Natural killer cell treated with Interleukin-12 subunit alpha and Interleukin-12 subunit beta and Interleukin-15 and Interleukin-18, amount 100 ng/mL, for 72 hours (primary cell): ENCODE measurements around the gene CDC20B. TPM values are rescaled to one million over a fixed set of nuclear protein-coding genes. Genes with fewer than 3 reads are reported as not detected.
"Not testable (repeated sequence)": the region's sequence is repeated elsewhere in the genome, so short reads cannot be mapped to it uniquely, and the experiment has no call there.

Experiments
- ATAC-seq, 2 donors: fragments of 150-1000 bp; cut with Tn5 transposase in 1 of 2; sonication (Bioruptor Pico), chemical (Tn5 transposase) in 1 of 2; 2 replicates each; pipeline ENCODE4 v1.10.0; 2021
- DNase-seq: peaks from one replicate; pipeline ENCODE4 v3.0.0; 2022; ENCODE audit warnings: low spot score
- H3K27ac Mint-ChIP-seq, 2 donors: 1 replicate in 1 of 2; 2 replicates in 1 of 2; pipeline ENCODE4 v1.8.0; 2022; ENCODE audit warnings: mixed read lengths in 2 of 2, mild to moderate bottlenecking in 1 of 2, moderate library complexity in 1 of 2
- H3K27me3 Mint-ChIP-seq, 2 donors: 1 replicate in 1 of 2; 2 replicates in 1 of 2; pipeline ENCODE4 v1.8.0; 2022; ENCODE audit warnings: mixed read lengths in 2 of 2
- H3K36me3 Mint-ChIP-seq: one replicate; pipeline ENCODE4 v1.8.0; 2022; ENCODE audit warnings: mixed read lengths
- H3K4me1 Mint-ChIP-seq, 2 donors: 1 replicate in 1 of 2; 2 replicates in 1 of 2; pipeline ENCODE4 v1.8.0; 2022; ENCODE audit warnings: low read depth in 2 of 2, mixed read lengths in 2 of 2, mild to moderate bottlenecking in 1 of 2
- H3K4me3 Mint-ChIP-seq: one replicate; pipeline ENCODE4 v1.8.0; 2022; ENCODE audit warnings: mixed read lengths
- H3K9me3 Mint-ChIP-seq: 2 replicates; pipeline ENCODE4 v1.8.0; 2022; ENCODE audit warnings: mixed read lengths
- total RNA-seq, 2 donors: library from RNA; stranded (reverse); gene quantifications; one replicate each; pipeline ENCODE4 v1.2.3, GENCODE V29; 2022

CDC20B gene
- total RNA-seq, 2 donors from 2014 or later, result 0.31 TPM; not detected in 1

DNA sequence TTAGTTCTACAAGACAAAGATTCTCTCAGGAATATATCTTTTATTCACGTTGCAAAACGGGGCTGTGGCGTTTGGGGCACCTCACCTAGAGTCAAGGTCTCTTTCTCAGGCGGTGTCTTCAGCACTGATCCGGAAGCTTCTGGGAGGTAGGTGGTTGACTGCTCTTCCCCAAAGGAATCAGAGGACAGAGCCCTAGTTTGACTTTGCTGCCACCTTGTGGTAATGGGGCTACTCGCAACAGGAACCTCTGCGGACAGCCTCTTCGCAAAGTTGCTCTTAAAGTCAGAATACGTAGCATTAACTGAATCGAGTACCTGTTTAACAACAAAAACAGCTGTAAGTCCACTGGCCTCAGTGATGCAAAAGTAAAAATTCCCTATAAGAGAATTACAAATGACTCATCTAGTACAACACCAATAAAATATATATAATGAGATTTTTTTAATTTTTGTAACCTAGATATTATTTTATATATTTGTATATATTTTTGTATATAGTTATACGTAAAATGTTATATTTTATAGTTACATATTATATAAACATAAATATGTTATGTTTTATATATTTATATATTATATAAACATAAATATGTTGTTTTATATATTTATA is 26.3 kb downstream of the CDC20B start:
- Mint-ChIP-seq H3K9me3 (no peaks in the 10 kb centered on the region), H3K36me3 (no peaks in the 10 kb centered on the region), H3K4me3 (peak overlapping the region; percentile 53), H3K27ac (peak overlapping the region; percentile 40 to 80), H3K27me3 (peaks cover 0 to 6% of the 10 kb centered on the region in 2 donors), H3K4me1 (peaks cover 16 to 21% of the 10 kb centered on the region in 2 donors)
- DNase-seq (peak; percentile 89), ATAC-seq (peak; percentile 89 to 93)

DNA sequence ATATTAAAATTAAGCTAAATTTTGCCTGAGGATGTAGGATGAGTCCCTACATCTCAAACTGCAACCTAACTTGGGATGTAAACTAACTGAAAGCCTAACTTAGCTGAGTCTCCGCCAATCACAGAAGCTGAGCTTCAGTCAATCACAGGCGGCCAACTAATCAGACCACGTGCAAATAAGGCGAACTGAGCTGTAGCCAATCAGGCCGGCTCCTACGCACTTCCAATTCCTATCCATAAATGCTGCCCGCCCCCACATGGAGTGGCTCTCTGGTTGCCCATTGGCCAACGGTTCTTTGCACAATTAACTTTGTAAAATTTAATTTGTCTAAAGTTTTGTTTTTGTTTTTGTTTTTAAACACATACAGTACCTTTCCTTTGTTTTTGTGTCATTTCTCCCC is 26.9 kb downstream of the CDC20B start:
- Mint-ChIP-seq H3K27ac (peak overlapping the region; percentile 40 to 80), H3K9me3 (no peaks in the 10 kb centered on the region), H3K4me1 (peaks cover 22 to 26% of the 10 kb centered on the region in 2 donors), H3K27me3 (peaks cover 0 to 6% of the 10 kb centered on the region in 2 donors), H3K36me3 (no peaks in the 10 kb centered on the region), H3K4me3 (peak overlapping the region; percentile 53)
- DNase-seq, result no peak
- ATAC-seq, result no peak

DNA sequence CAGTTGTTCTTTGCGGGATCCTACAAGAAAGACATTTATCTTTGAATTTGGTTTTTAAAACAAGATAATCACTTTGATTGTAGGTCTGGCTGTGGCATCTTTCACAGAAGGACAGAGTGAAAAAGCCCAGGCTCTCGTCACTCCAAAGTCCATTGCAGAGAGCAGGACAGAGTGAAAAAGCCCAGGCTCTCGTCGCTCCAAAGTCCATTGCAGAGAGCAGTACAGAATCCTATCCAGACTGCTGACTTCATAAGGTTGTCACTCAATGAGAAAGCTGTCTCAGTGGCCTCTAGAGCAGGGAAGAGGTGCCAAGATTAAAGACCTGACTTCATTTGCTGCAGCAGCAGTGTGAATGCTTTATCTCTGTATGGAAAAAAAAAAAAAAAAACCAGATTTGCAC is 29.4 kb downstream of the CDC20B start:
- H3K4me3 Mint-ChIP-seq, result no peak overlapping the region
- ATAC-seq (no peak), DNase-seq (no peak)
- peaks cover 0 to 3% of the 10 kb centered on the region in 2 donors for H3K27me3 Mint-ChIP-seq
- H3K9me3 Mint-ChIP-seq, result no peaks in the 10 kb centered on the region
- peaks cover 23 to 30% of the 10 kb centered on the region in 2 donors for H3K4me1 Mint-ChIP-seq
- no peaks in the 10 kb centered on the region for H3K36me3 Mint-ChIP-seq
- H3K27ac Mint-ChIP-seq, result no peak overlapping the region

DNA sequence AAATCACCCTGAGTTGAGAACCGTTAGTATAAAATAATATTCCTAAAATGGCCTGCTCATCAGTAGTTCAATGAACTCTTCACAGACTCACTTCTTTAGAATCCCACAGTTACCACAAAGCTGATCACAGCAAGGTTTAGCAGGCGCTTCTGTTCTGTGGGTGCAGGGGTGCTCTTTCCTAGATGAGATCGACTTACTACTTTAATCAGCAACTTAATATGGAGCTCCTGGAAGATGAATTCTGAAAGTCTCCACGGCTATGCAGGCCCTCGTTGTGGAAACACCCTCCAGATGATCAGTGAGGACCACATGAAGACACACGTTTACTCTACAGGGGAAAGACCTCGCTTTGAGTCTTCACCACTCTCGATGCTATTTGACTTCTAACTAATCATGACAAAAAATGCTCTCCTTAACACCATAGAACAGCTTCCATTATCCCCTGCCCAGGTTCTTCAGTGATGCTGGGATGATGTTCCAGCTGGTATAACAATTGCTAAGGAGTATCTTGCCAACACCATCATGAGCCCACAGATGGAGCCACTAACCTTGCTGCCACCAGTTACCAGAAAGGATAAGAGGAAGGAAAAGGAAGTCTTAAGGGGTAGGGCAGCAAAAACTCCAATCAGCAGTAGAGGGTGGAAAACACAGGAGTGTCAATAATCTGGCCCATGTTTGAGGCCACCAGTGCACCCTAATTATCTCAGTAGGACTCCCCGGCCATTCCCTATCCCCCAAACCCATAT is 30.9 kb downstream of the CDC20B start:
- H3K27ac Mint-ChIP-seq, result peak overlapping the region; percentile 11 to 42
- H3K36me3 Mint-ChIP-seq, result no peaks in the 10 kb centered on the region
- peak overlapping the region; percentile 40 for H3K4me3 Mint-ChIP-seq
- peaks cover 0 to 3% of the 10 kb centered on the region in 2 donors for H3K27me3 Mint-ChIP-seq
- H3K4me1 Mint-ChIP-seq, result peaks cover 23 to 30% of the 10 kb centered on the region in 2 donors
- DNase-seq (no peak), ATAC-seq (peak; percentile 11 to 73)
- H3K9me3 Mint-ChIP-seq, result no peaks in the 10 kb centered on the region

DNA sequence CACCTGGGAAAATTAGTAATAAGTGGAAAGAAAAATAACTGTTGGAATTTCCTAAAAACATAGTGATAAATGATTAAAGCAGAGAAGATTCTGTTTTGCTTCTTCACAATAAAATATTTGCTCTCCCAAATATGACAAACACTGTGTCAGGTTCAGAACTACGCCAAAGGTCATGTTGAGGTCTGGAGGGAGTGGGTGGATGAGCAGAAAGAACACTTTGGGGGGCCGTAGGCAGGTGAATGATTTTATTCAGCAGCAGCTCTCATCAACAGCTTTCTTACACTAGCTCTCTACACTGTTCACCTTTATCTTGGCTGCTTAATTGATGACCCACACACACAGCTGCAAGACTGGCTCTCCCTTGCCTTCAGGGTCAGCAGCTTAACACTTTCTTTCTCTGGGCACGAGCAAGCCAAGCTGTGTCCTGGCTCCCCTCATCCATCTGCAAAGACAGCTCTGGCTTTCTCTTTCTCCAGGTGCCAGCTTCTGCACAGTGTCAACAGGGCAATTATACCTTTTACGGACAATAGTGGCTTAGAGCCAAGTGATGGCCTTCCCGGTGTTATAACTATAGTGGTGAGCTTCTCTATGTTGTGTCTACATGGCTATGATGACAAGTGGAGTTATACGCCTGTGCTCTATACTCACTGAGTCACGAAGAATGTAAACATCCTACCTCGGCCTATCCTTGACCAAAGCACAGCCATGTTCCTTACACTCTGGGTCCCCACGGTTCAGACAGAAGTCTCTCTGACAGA is 31.9 kb downstream of the CDC20B start:
- H3K36me3 Mint-ChIP-seq, result no peaks in the 10 kb centered on the region
- peak overlapping the region; percentile 26 to 42 for H3K27ac Mint-ChIP-seq
- ATAC-seq (no peak), DNase-seq (no peak)
- peaks cover 17 to 24% of the 10 kb centered on the region in 2 donors for H3K4me1 Mint-ChIP-seq
- no peaks in the 10 kb centered on the region for H3K9me3 Mint-ChIP-seq
- H3K4me3 Mint-ChIP-seq, result peak overlapping the region; percentile 40
- H3K27me3 Mint-ChIP-seq, result peaks cover 0 to 3% of the 10 kb centered on the region in 2 donors

DNA sequence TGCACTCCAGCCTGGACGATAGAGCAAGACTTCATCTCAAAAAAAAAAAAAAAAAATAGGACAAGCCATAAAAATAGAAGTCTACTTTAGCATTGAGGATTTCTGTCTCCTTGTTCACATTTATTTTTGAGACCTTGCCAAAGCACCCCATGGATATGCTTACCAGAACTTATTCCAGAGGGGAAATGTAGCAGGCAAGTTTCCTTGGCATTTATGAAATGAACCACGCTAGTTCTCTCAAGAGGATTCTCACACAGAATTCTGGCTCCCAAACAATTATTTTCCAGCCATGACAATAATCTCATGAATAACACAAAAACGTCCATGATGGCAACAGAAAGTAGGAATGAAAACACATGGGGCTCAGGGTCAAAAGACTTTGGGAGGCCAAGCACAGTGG is 36.5 kb downstream of the CDC20B start:
- Mint-ChIP-seq H3K4me3 (no peak overlapping the region), H3K9me3 (peaks cover under 1% of the 10 kb centered on the region), H3K36me3 (peaks cover 5% of the 10 kb centered on the region), H3K4me1 (peaks cover 5 to 9% of the 10 kb centered on the region in 2 donors), H3K27me3 (no peaks in the 10 kb centered on the region), H3K27ac (no peak overlapping the region)
- ATAC-seq (no peak), DNase-seq (no peak)

DNA sequence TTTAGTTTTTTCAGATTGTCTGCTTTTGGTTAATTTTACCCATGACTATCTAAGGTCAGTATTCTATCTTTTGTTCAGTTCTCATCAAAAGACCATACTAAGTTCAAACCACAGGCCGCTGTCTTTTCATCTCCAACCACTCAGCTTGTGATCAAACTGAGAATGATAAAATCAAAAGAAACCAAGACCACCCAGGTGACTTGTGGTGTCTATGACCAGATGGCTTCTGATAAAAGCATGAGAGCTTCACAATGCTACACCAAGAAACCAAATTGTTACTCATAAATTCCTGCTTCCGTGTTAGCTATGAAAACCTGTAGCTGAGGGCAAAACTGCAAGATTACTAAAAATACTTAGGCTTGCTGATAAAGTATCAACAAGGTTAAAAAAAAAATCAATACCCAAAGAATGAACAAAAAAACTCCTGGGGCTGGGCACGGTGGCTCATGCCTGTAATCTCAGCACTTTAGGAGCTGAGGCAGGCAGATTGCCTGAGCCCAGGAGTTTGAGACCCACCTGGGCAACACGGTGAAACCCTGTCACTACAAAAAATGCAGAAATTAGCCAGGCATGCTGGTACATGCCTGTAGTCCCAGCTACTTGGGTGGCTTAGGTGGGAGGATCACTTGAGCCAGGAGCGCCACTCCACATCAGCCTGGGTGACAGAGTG is 38.8 kb downstream of the CDC20B start:
- H3K36me3 Mint-ChIP-seq, result peaks cover 19% of the 10 kb centered on the region
- peak overlapping the region; percentile 27 to 56 for H3K27ac Mint-ChIP-seq
- no peak overlapping the region for H3K4me3 Mint-ChIP-seq
- H3K27me3 Mint-ChIP-seq, result no peaks in the 10 kb centered on the region
- no peak for DNase-seq
- ATAC-seq, result peak in 1 of 2 donors; percentile 43
- H3K9me3 Mint-ChIP-seq, result peaks cover 9% of the 10 kb centered on the region
- H3K4me1 Mint-ChIP-seq, result no peaks in the 10 kb centered on the region

DNA sequence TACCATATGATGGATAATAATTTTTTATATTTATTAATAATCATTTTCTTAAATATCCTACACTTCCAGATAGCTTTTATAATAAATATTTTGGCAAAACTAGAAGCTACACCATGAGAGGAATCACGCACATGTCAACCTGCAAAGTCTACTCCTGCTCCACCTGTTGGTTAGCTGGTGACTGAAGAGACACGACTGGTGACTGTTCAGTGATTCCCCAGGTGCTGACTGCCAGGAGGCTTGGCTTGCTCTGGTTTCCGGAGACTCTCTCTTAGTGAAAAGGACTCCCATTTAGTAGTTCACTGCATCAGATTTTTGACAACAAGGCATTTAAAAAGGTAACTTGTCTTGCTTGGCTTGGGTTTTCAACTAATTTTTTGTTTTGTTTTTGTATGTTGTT is 49.6 kb downstream of the CDC20B start:
- Mint-ChIP-seq H3K4me1 (no peaks in the 10 kb centered on the region), H3K36me3 (no peaks in the 10 kb centered on the region), H3K9me3 (no peaks in the 10 kb centered on the region), H3K27me3 (no peaks in the 10 kb centered on the region), H3K4me3 (no peak overlapping the region), H3K27ac (no peak overlapping the region)
- ATAC-seq (no peak), DNase-seq (no peak)

DNA sequence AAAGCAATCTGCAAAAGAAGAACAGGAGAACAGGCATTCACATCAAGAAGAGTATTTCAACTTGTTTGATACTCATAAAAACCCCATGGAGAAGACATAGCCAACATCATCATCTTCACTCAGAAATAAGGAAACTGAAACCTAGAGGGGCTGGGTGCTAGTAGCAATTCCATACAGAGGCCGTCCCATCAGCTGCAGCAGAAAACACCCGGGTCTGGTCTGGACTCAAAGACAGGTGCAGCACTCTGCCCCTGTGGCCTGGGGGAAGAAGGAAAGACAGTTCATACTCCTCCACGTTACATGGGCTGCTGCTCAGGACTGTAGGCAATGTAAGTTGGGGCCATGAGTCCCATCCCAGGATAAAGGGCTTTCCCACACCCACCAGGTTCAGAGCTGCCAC is 58.9 kb downstream of the CDC20B start:
- no peak for DNase-seq
- no peaks in the 10 kb centered on the region for H3K27me3 Mint-ChIP-seq
- ATAC-seq, result peak; percentile 59 to 64
- peak overlapping the region; percentile 21 to 31 for H3K27ac Mint-ChIP-seq
- peaks cover 16% of the 10 kb centered on the region for H3K36me3 Mint-ChIP-seq
- H3K9me3 Mint-ChIP-seq, result no peaks in the 10 kb centered on the region
- peaks cover 18 to 34% of the 10 kb centered on the region in 2 donors for H3K4me1 Mint-ChIP-seq
- no peak overlapping the region for H3K4me3 Mint-ChIP-seq

DNA sequence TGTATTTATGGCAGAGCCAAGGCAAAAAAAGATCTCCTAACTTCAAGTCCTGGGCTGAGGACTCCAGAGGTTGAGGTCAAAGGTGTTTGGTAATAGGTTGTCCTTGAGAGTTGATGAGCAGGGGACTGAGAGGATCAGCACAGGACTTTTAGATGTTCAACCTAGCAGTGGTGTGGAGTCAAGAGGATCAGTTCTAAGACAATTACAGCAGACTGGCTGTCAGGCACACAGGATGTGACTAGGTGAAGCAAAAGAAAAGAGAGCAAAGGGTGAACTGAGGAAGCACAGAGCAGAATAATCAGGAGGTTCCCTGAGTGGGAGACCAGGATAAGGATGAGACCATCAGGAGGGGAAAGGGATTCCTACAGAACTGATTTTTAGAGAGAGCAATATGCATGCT is 59.6 kb downstream of the CDC20B start:
- peaks cover 24 to 41% of the 10 kb centered on the region in 2 donors for H3K4me1 Mint-ChIP-seq

DNA sequence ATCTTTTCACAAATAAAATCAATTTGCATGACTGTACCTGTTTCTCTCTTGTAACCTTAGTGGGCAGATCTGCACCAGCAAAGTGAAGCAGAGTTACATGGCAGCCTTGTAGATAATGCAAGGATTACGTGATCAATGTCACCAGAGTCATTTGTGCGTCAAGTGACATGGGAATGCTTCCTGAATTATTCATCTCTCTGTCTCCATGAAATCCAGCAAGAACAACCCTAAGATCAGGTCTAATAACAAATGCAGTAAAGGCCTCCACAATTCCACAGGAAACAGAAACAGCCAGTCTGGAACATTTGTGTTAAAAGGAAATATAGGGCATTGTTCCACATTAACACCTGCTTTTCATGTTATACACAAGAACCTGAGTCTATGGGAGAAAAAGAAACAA is 62.8 kb downstream of the CDC20B start:
- no peak for DNase-seq
- Mint-ChIP-seq H3K4me3 (no peak overlapping the region), H3K27ac (peak overlapping the region in 1 of 2 donors; percentile 22), H3K9me3 (no peaks in the 10 kb centered on the region), H3K36me3 (peaks cover 42% of the 10 kb centered on the region), H3K27me3 (no peaks in the 10 kb centered on the region), H3K4me1 (peaks cover 38 to 59% of the 10 kb centered on the region in 2 donors)
- ATAC-seq, result no peak

More for the DNA sequence above, 59.6 kb downstream of the CDC20B start:
- H3K4me3 Mint-ChIP-seq, result peak overlapping the region; percentile 5
- peaks cover 22% of the 10 kb centered on the region for H3K36me3 Mint-ChIP-seq
- DNase-seq (no peak), ATAC-seq (peak in 1 of 2 donors; percentile 56)
- H3K27me3 Mint-ChIP-seq, result no peaks in the 10 kb centered on the region
- H3K9me3 Mint-ChIP-seq, result no peaks in the 10 kb centered on the region
- H3K27ac Mint-ChIP-seq, result peak overlapping the region; percentile 21 to 31

DNA sequence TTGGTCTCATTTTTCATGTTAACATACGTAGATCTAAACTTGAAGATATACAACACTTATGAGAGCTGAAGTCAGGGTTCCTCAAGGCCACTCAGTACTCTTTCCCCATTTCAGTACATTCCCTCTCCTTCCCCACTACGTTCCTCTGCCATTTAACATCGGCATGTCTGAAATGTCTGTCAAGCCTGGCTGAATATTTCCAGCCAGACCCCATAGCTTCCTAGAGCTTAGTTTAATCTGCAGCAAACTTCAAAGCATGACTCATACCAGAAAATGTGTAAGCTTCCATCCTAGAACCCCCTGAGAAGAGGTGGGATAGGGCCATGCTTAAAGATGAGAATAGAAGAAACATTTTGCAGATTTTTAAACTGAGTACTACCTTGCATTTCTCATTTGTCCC is 64.3 kb downstream of the CDC20B start:
- no peak for ATAC-seq
- H3K4me1 Mint-ChIP-seq, result peaks cover 48 to 61% of the 10 kb centered on the region in 2 donors
- H3K36me3 Mint-ChIP-seq, result peaks cover 49% of the 10 kb centered on the region
- peak overlapping the region in 1 of 2 donors; percentile 86 for H3K27ac Mint-ChIP-seq
- DNase-seq, result no peak
- no peaks in the 10 kb centered on the region for H3K9me3 Mint-ChIP-seq
- H3K27me3 Mint-ChIP-seq, result no peaks in the 10 kb centered on the region
- no peak overlapping the region for H3K4me3 Mint-ChIP-seq

DNA sequence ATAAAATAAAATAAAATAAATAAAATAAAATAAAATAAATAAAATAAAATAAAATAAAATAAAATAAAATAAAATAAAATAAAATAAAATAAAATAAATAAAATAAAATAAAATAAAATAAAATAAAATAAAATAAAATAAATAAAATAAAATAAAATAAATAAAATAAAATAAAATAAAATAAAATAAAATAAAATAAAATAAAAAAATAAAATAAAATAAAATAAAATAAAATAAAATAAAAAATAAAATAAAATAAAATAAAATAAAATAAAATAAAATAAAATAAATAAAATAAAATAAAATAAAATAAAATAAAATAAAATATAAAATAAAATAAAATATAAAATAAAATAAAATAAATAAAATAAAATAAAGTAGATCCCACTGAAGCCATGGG is 67.0 kb downstream of the CDC20B start:
- peaks cover 45% of the 10 kb centered on the region for H3K36me3 Mint-ChIP-seq
- H3K27ac Mint-ChIP-seq, result peak overlapping the region in 1 of 2 donors; percentile 86
- not testable (repeated sequence) for H3K9me3 Mint-ChIP-seq, H3K27me3 Mint-ChIP-seq, DNase-seq, ATAC-seq
- H3K4me3 Mint-ChIP-seq, result peak overlapping the region; percentile 74
- peaks cover 58 to 60% of the 10 kb centered on the region in 2 donors for H3K4me1 Mint-ChIP-seq
